HG02798 (cell line): Measurements from ENCODE around the gene FLT3.
"Not testable (repeated sequence)": the region's sequence is repeated elsewhere in the genome, so short reads cannot be mapped to it uniquely, and the experiment has no call there.

Source experiments
- ATAC-seq: cut with Tn5 transposase; IDR thresholded peaks from one replicate; pipeline ENCODE4 v1.9.1; 2021; ENCODE audit warnings: mild to moderate bottlenecking; ENCODE audit not compliant: unreplicated experiment, poor library complexity

The FLT3 gene

DNA sequence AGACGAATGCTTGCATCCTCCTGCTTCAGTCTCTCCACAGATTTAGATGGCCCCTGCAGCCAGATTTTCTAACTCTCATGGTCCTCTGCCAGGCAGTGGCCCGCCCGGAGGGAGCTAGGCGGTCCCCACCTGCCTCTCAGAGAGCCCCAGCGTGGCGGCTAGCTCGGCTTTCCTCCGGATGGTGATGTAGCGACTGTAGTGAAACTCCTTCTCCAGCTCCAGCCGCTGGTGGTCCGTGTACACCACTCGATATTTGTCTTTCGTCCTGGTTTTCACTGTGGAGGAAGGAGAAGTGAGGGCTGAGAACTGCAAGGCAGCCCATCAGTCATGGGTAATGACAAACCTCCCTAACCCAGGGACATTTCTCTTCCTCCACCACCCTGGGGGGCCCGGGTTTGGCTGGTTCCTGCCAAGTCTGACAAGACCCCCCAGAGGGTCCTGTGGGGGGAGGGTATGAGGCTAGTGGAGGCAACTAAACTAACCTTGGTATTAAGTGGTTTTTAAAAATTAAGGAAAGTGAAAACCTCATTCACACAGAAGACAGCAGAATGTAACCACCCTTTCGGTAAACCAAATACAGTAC lies 135.5 kb downstream of the FLT3 start:
- ATAC-seq, result no peak

DNA sequence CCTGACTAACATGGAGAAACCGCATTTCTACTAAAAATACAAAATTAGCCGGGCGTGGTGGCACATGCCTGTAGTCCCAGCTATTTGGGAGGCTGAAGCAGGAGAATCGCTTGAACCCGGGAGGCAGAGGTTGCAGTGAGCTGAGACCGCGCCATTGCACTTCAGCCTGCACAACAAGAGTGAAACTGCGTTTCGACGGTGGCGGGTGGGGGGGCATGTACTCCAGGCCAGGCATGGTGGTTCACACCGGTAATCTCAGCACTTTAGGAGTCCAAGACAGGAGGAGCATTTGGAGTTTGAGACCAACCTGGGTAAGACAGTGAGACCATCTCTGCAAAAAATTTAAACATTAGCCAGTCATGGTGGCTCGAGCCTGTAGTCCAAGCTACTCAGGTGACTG lies 136.2 kb downstream of the FLT3 start:
- not testable (repeated sequence) for ATAC-seq

DNA sequence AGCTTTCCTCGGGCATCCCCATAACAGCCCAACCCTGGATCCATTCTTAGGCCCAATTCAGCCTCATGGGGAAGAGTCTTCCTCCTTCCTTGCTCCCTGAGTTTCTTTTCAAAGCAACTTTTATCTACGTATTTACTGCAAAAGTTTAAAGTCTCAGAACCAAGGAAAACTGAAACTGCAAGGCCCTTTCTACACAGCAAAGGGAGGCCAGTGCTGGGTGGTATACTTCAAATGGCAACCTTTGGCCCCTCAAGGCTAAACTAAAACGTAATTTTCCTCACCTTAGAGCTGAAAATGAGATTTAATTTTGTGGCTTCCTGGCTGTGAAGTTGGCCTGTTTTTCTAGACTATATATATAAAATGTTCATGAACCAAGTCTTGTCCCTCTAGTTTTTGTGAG lies 136.9 kb downstream of the FLT3 start:
- ATAC-seq, result no peak

DNA sequence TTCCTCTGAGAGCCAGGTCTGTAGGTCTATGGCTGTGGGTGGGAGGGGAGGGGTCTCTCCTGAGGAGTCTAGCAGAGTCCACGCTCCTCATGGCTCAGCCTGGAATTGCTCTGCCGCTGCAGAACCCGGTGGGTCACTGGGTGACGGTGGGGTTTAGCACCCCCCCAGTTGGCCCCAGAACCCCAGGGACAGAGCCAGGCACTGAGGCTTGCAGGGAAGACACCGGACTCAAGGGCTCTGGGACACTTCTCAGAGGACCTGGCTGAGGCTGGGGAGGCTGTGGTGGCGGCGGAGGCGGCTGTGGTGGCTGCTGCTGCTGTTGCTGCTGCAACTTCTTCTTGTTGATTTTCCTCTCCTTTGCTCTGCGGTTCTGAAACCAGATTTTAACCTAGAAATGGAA lies 137.4 kb downstream of the FLT3 start:
- no peak for ATAC-seq

DNA sequence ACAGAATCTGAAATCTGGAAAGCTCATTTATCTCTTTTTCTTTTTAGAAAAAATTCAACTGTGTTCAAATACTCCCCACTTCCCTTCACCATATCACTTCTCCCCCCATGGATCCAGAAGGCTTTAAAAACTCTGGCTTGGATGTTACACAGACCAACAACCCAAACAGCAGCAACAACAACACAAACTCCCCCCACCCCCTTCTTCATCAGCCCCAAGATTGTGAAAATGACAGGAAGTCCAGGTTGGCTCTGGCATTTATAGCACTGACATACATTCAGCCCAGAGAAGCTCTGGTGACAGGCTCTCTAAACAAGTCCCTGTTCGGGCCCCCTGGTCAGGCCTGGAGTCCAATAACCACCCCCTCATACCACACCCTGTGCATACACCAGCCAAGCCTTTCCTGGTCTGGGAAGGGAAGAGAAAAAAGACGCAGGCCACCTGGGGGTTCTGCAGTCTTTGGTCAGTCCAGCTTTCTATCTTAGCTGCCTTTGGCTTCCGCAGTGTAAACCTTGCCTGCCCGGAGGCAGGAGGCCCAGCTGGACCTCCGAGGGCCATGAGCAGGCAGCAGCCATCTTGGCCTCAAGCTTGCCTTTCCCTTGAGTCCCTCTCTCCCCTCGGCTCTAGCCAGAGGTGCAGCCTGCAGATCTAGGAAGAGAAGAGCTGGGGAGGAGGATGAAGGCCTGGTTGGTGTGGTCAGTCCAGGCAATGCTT lies 138.1 kb downstream of the FLT3 start:
- ATAC-seq, result no peak

DNA sequence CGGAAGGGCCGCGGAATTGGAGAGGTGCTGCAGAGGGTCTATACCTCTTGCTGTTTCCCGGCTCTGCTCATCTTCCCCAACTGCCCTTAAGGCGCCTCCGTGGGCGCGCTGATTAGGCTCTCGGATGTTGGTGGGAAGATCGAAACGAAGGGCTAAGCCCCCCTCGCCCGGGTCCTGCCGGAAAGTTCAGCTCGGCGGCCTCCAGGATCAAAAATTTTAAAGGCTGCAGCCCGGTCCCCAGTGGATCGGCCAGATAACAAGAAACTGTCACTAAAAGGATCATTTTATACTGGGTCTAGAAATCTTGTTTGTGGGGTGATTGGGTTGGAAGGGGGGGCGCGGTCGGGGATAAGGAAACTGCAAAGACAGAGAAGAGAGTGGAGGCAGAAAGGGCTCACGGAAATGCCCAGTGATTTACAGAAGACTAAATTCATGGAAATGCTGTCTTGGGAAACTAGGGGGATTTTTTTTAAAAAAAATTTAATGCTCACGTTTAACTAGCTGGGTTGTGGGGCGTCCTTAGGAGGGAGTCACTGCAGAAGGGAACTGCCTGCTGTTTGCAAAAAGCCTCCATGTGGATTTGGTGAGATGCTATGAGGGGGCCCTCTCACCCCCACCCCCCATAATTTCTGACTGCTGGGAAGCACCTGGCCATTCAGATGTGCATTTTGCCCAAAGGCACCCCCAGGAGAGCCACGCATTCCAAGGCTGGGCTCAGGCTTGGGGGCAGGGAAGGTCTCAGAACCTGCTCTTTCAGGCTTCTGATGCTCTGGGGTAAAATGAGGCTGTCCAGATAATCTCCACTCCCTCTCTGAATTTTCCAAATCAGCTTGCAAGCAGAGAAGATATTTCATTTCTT lies 138.9 kb downstream of the FLT3 start:
- no peak for ATAC-seq

DNA sequence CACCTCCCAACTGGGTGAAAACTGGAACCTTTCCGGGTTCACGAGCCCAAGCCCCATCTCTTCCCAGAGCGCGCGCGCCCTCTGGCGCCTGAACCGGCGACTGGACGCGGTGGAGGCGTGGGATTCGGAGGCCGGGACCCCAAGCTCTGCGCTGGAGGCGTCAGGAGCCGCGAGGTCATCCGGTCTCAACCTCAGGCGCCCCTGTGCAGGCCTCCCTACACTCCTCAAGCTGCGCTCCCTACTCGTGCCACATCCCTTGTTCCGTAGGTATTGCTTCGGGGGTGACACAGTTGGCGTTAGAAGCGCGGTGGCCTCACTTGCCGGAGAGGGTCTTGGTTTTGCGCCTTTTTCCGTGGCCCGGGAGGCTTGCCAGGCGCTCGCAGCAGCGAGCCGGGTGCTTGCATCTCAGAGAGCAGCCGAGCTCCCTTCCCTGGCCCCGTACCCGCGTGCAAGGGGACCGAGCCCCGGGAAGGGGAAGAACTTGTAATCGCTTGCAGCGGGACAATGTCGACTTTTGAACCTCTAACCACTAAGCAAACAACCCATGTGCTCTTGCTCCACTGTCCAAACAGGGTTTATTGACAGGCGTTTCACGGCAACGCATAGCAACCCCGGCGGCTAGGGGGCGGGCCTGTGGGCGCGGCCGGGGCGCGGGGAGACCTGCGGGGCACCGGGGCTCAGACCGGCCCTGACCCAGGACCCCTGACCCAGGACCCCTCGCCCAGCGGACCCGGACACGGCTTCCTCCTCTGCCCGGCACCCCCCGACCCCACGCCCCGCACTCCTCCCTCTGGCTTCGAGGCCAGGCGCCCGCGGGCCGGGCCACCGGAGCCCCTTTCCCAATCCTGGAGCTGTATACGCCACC lies 139.8 kb downstream of the FLT3 start:
- ATAC-seq, result peak; percentile 49

DNA sequence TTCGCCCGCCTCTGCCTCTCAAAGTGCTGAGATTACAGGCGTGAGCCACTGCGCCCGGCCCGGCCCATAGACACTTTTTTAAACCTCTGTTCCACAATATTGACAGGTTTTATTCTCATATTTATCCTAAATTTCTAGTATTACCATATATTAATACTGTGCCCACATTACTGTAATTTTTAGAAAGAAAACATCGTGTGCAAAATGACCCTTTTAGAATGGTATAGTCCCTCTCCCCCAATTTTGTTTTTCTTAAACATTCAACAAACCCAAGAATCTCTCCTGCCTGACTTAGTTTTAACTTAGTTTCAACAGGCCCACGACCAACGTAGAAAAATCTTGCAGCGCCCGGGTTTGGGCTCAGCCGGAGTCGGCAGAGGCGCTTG lies 140.4 kb downstream of the FLT3 start:
- ATAC-seq, result no peak

DNA sequence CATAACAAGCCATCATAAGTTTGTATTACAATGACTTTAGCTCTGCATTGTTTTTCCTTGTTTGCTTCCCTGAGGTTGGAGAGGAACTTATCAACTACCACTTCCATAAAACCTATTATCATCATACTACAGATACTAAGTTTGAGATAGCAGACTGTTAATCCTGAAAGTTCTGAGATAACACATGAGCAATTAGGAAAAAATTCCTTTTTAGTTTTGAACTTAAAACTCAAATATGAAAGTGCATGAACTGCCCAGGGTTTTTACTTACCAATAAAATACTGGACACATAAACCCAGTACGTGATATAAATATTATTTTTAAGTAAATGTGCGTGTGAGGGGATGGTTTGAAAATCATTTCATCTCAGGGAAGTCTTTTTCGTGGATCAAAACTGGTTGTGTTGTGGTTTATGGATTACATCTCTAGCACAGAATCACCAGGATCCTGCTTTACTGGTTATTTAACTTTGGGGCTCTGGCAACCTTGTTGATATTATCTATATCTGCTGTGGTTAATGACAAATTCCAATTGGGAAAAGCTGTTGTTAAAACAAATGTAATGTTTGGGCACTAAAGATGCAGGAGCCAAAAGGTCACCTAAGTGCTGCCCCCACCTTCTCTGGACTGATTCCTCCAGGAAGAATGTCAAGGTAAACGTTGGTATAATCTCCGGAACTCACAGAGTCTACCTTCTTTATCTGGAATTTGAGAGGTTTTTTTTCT lies 143.6 kb downstream of the FLT3 start:
- no peak for ATAC-seq

DNA sequence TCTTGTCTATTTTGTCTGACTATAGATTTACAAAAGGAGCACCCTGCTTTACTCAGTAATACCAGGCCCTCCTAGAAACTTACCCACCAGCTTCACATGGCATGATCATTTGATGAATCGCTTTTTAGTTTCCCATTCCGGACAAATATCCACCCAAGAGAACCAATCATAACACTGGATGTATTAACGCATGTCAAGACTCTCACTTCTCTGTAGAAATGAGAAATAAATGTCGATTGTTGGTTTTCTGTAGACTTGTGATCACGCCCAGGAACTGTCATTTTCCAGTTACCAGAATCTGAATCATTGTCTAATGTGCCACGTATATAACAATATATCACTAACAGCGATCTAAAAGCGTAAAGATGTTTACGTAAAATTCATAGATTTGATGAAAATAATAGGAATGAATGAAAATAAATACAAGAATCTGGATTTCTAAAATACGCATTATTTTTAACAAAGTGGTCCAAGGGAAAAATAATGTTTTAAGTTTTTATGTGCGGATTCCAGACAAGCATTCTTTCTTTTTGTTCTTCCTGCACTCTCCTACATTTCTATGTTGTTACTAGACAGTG lies 145.3 kb downstream of the FLT3 start:
- no peak for ATAC-seq

DNA sequence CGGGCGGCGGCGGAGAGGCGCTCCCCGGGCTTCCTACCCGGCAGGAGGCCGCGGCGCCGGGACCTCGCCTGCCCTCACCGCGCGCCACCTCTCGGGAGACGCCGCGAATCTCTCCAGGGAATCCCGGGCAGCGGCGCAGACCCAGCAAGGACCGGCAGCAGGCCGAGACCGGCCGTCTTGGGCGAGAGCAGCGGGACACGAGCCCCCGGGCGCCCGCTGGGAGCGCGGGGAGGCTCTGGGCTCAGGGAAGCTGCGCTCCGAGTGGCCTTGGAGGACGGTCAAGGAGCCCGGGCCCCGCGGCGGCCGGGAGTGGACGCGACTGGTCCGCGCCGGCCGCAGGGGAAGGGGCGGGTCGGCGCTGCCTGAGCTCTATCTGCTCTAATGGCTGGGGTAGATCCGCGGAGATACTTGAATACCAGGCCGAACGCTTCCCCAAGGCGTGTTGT lies 145.9 kb downstream of the FLT3 start:
- peak; percentile 13 for ATAC-seq

DNA sequence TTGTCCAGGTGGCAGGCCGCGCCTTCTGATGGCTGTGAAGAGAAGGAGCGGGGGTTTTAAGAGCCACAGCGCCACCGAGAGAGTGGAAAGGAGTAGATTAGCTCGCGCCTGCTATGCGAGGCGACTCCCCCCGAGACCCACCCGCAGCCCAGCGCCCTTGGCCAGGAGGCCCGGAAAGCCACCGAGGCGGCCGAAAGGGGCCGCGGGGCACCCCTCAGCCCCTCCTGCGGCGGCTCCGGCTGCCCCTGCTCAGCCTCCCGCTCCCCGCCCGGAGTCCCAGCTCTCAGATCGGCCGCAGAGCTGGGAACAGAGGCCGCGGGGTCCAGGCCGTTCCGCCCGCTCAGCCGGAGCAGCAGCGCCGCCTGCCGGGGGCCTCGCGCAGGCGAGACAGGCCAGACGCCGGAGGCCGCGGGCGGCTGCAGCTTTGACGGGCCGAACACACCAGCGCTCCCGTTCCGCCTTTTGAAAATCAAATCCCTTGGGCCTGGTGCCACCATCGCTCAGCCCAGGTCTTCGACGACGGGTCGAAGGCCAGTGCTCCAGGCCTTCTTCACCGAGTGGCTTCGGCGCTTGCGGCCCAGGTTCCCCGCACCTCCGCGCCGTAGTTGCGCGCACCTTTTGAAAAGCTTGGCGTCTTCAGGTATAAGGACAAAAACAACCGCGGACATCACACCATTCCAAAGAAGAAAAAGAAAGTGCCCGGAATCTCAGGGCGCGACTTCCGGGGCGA lies 146.5 kb downstream of the FLT3 start:
- ATAC-seq, result peak; percentile 90
